Measurements from ENCODE around the gene GRK4. TPM values are rescaled to one million over a fixed set of nuclear protein-coding genes. Genes with fewer than 3 reads are reported as not detected.
A peak's percentile ranks its signal among the peaks of the same experiment; 100 is the strongest.

The GRK4 gene
- total RNA-seq, 1 donor from 2014 or later = 12.0 TPM

DNA sequence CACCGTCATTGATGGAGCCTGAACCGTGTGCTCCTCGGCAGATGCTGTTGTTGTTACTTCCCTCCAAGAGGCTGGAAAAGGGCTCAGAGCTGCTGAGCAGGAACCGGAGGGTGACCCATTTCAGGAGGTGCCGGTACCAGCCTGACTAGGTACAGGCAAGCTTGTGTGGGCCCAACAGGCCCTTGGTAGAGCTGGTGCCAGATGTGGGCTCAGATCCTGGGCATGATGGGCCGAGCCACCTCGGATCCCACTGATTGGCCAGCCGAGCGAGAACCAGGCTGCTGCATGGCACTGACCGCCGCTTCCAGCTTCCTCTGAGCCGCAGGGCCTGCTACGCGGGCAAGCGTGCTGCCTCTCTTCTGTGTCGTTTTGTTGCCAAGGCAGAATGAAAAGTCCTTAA lies 33.9 kb upstream of the GRK4 start:
- Mint-ChIP-seq H3K4me1 (ENCODE audit: low read depth) (peaks cover 20% of the 10 kb centered on the region), H3K4me3 (ENCODE audit: unreplicated experiment) (no peak overlapping the region), H3K27ac (ENCODE audit: unreplicated experiment) (peak overlapping the region; percentile 36), H3K27me3 (ENCODE audit: low read depth) (no peaks in the 10 kb centered on the region), H3K36me3 (ENCODE audit: low read depth) (peaks cover 21% of the 10 kb centered on the region), H3K9me3 (ENCODE audit: low read depth) (no peaks in the 10 kb centered on the region)
- TF ChIP-seq, protein P1, sequence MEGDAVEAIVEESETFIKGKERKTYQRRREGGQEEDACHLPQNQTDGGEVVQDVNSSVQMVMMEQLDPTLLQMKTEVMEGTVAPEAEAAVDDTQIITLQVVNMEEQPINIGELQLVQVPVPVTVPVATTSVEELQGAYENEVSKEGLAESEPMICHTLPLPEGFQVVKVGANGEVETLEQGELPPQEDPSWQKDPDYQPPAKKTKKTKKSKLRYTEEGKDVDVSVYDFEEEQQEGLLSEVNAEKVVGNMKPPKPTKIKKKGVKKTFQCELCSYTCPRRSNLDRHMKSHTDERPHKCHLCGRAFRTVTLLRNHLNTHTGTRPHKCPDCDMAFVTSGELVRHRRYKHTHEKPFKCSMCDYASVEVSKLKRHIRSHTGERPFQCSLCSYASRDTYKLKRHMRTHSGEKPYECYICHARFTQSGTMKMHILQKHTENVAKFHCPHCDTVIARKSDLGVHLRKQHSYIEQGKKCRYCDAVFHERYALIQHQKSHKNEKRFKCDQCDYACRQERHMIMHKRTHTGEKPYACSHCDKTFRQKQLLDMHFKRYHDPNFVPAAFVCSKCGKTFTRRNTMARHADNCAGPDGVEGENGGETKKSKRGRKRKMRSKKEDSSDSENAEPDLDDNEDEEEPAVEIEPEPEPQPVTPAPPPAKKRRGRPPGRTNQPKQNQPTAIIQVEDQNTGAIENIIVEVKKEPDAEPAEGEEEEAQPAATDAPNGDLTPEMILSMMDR (IDR thresholded peaks at IDR 0.05) = no peak
- peak; percentile 82 for DNase-seq (ENCODE audit: low spot score)

DNA sequence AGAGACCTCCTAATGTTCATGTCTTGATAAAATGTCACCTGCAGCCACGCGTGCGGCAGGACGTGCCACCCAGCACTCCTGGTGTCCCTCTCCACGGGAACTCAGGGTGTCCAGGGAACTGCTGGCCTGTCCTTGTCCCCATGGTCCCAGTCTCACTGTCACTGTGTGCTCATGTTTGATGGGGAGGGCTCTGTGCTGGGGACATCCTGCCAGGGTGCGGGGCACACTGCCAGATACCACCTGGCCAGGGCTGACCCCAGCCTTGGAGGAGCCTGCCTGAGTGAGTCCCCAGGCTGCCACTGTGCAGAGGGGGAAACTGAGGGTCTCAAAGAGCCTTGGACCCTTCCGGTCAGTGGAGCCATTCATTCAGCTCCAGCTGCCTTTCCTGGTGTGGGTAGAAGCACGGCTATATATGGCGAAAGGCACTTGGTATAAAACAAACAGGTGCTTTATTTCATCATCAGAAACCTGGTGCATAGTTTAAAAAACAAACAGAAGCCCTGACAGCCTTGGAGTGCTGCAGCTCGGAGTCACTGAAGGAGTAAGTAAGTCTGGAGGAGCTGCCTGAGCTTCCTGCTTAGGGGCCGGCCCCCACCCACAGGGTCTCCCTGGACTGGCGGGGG lies 33.1 kb upstream of the GRK4 start:
- DNase-seq (ENCODE audit: low spot score) = peak; percentile 49
- TF ChIP-seq, protein P1 (IDR thresholded peaks at IDR 0.05) = no peak
- Mint-ChIP-seq H3K9me3 (ENCODE audit: low read depth) (no peaks in the 10 kb centered on the region), H3K4me3 (ENCODE audit: unreplicated experiment) (no peak overlapping the region), H3K4me1 (ENCODE audit: low read depth) (peaks cover 16% of the 10 kb centered on the region), H3K36me3 (ENCODE audit: low read depth) (peaks cover 21% of the 10 kb centered on the region), H3K27me3 (ENCODE audit: low read depth) (no peaks in the 10 kb centered on the region), H3K27ac (ENCODE audit: unreplicated experiment) (peak overlapping the region; percentile 41)

DNA sequence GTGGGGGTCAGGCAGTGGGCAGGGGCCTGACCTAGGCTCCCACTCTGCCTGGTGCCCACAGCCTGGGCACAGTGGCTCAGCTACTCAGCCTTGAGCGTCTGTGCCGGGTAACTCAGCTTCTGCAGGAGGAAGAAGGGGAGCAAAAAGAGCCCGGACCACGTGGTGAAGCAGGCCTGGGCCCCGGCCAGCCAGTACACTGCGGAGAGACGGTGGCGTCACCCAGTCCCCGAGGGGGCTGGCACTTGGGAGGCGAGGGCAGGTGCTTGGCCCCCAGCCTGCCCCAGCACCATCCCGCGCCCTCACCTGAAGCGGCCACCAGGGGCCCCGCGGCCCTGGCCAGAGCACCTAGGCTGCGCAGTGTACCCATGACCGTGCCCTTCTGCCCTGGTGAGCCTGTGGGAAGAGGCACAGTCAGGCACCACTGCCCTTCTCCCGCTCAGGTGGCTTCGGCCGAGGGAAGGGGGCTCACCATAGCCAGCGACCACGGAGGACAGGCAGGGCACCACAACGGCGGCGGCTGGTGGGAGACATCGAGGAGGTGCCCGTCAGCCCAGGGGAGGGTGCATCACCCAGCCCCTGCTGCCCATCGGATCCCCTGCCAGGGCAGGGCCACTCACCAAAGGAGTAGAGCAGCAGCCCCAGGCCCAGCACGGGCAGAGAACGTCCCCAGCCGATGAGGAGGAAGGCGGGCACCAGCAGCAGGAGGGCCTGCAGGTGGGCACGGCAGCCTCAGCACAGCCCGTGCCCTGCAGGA lies 32.4 kb upstream of the GRK4 start:
- H3K9me3 Mint-ChIP-seq (ENCODE audit: low read depth) = no peaks in the 10 kb centered on the region
- H3K36me3 Mint-ChIP-seq (ENCODE audit: low read depth) = peaks cover 18% of the 10 kb centered on the region
- no peak overlapping the region for H3K4me3 Mint-ChIP-seq (ENCODE audit: unreplicated experiment)

DNA sequence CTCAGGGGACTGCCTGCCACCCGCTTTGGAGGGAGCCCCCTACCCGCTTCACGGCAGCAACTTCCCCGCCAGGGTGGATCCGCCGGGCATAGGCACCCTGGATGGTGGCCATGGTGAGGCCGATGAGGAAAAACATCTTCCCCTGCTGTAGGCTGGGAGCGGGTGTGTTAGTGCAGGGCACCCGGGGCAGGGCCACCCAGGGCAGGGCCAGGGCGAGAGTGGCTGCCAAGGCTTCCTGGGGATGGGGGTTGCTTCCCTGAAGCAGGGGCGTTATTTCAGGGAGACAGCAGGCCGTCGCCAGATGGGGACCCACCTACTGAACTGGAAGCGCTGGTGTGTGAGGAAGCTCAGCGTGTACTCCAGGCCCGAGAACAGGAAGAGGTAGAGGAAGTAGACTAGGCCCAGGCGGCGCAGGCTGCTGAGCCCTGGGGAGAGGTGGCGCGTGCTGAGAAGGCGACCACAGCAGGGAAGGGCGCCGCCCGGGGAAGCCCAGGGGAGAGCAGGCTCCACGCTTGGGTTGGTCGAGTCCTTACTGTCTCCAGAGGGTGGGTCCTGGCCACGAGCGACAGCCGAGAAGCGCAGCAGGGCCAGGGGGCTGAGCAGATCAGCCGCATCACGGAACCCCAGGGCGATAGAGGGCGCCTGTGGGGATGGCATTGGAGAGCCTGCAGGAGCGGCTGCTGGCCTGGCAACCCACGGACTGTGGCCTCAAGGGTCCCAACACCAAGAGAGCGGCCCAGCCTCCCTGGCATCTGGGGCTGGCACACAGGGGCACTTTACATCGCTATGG lies 31.7 kb upstream of the GRK4 start:
- TF ChIP-seq, protein P1 (IDR thresholded peaks at IDR 0.05) = no peak
- peak; percentile 94 for DNase-seq (ENCODE audit: low spot score)
- no peaks in the 10 kb centered on the region for H3K9me3 Mint-ChIP-seq (ENCODE audit: low read depth)
- H3K4me3 Mint-ChIP-seq (ENCODE audit: unreplicated experiment) = no peak overlapping the region
- peaks cover 14% of the 10 kb centered on the region for H3K36me3 Mint-ChIP-seq (ENCODE audit: low read depth)
- H3K4me1 Mint-ChIP-seq (ENCODE audit: low read depth) = peaks cover 30% of the 10 kb centered on the region
- H3K27me3 Mint-ChIP-seq (ENCODE audit: low read depth) = no peaks in the 10 kb centered on the region
- peak overlapping the region; percentile 57 for H3K27ac Mint-ChIP-seq (ENCODE audit: unreplicated experiment)

More for the DNA sequence above, 32.4 kb upstream of the GRK4 start:
- DNase-seq (ENCODE audit: low spot score) = peak; percentile 87
- Mint-ChIP-seq H3K4me1 (ENCODE audit: low read depth) (peaks cover 23% of the 10 kb centered on the region), H3K27ac (ENCODE audit: unreplicated experiment) (peak overlapping the region; percentile 41), H3K27me3 (ENCODE audit: low read depth) (no peaks in the 10 kb centered on the region)
- TF ChIP-seq, protein P1 (IDR thresholded peaks at IDR 0.05) = peak; percentile 34

DNA sequence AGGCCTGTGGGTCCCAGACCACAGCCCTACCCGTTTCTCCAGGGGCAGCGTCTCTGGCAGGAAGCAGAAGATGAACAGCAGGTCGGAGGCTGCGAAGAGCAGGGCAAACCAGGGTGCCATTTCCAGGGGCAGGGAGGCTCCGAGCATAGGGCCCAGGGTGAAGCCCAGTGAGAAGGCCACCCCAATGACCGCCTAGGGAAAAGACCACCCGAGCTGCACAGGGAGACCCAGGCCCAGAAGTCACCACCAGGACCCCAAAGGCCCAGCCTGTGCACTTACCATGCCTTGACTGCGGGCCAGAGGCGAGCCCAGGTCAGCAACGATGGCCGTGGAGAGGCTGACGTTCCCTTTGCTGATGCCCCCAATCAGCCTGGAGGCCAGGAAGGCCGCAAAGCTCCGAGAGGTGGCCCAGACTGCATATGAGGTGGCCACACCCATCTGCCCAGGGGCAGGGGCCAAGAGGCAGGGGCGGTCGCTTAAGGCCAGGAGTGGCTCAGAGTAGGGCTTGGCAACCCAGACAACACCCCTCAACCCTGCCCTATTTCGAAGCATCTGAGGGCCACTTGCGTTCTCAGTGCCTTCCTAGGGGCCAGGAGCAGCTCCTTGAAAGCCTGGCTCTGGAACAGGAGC lies 30.9 kb upstream of the GRK4 start:
- TF ChIP-seq, protein P1 (IDR thresholded peaks at IDR 0.05) = no peak
- Mint-ChIP-seq H3K27ac (ENCODE audit: unreplicated experiment) (peak overlapping the region; percentile 27), H3K9me3 (ENCODE audit: low read depth) (no peaks in the 10 kb centered on the region), H3K4me1 (ENCODE audit: low read depth) (peaks cover 38% of the 10 kb centered on the region), H3K4me3 (ENCODE audit: unreplicated experiment) (peak overlapping the region; percentile 75), H3K36me3 (ENCODE audit: low read depth) (peaks cover 12% of the 10 kb centered on the region), H3K27me3 (ENCODE audit: low read depth) (no peaks in the 10 kb centered on the region)
- DNase-seq (ENCODE audit: low spot score) = peak; percentile 62
